LHCN-M2 (cell line): ENCODE results near the gene PILRB. TPM values are rescaled to one million over a fixed set of nuclear protein-coding genes. Genes with fewer than 3 reads are reported as not detected.
A peak's percentile ranks its signal among the peaks of the same experiment; 100 is the strongest.
"Not testable (repeated sequence)": the region's sequence is repeated elsewhere in the genome, so short reads cannot be mapped to it uniquely, and the experiment has no call there.

Source experiments
- DNase-seq: peaks from one replicate; pipeline ENCODE4 v3.0.0-alpha.2; 2012; ENCODE audit warnings: low read depth
- polyA plus RNA-seq: library from polyadenylated mRNA; unstranded; fragments of >200 nt; gene quantifications from one replicate; pipeline ENCODE4 v1.2.1, GENCODE V29; 2012; ENCODE audit warnings: missing spikeins
- total RNA-seq: library from RNA; depleted of rRNA; stranded (reverse); fragments of >200 nt; gene quantifications from 2 replicates; pipeline ENCODE4 v1.2.3, GENCODE V29; 2014; rRNA removed

PILRB gene
- 15.7 and 20.1 TPM in 2 replicates for total RNA-seq
- 3.7 TPM for polyA plus RNA-seq

- DNase-seq, result no peak
Measured at GRCh38 chr7:100358027-100358856, at the start of gene PILRB. Gene PILRB, plus strand, starts transcription at chr7:100358117. Its CDS starts 186 bp downstream, at chr7:100358303.

- DNase-seq, result not testable (repeated sequence)
Measured at GRCh38 chr7:100318329-100318728, 39.6 kb upstream of the PILRB start.

- DNase-seq, result not testable (repeated sequence)
Measured at GRCh38 chr7:100321648-100322047, 36.3 kb upstream of the PILRB start.

GRCh38 chr7:100324194-100324593 is 33.7 kb upstream of the PILRB start:
- DNase-seq, result not testable (repeated sequence)

GRCh38 chr7:100325671-100326070 is 32.2 kb upstream of the PILRB start:
- not testable (repeated sequence) for DNase-seq

GRCh38 chr7:100326914-100327313 is 31.0 kb upstream of the PILRB start:
- not testable (repeated sequence) for DNase-seq

GRCh38 chr7:100335566-100336466 is 22.1 kb upstream of the PILRB start:
- DNase-seq, result peak; percentile 94

GRCh38 chr7:100338083-100338696 is 19.7 kb upstream of the PILRB start:
- not testable (repeated sequence) for DNase-seq

- DNase-seq, result not testable (repeated sequence)
Measured at GRCh38 chr7:100341286-100341685, 16.6 kb upstream of the PILRB start.

GRCh38 chr7:100342765-100343164 is 15.2 kb upstream of the PILRB start:
- no peak for DNase-seq

- not testable (repeated sequence) for DNase-seq
Measured at GRCh38 chr7:100344124-100344559, 13.8 kb upstream of the PILRB start.

- DNase-seq, result peak; percentile 42
Measured at GRCh38 chr7:100344560-100345287, 13.2 kb upstream of the PILRB start.

GRCh38 chr7:100345288-100345672 is 12.6 kb upstream of the PILRB start:
- DNase-seq, result peak; percentile 45

GRCh38 chr7:100346921-100347320 is 11.0 kb upstream of the PILRB start:
- no peak for DNase-seq

GRCh38 chr7:100348805-100349204 is 9.1 kb upstream of the PILRB start:
- no peak for DNase-seq

- DNase-seq, result no peak
Measured at GRCh38 chr7:100349757-100350156, 8.2 kb upstream of the PILRB start.

- no peak for DNase-seq
Measured at GRCh38 chr7:100351657-100352058, 6.3 kb upstream of the PILRB start.

- DNase-seq, result not testable (repeated sequence)
Measured at GRCh38 chr7:100352230-100352781, 5.6 kb upstream of the PILRB start.

- no peak for DNase-seq
Measured at GRCh38 chr7:100352984-100353684, 4.8 kb upstream of the PILRB start.
